HCT116 (cell line): ENCODE results near the gene TMTC4. TPM values are rescaled to one million over a fixed set of nuclear protein-coding genes. Genes with fewer than 3 reads are reported as not detected.

Source experiments
- ATAC-seq: fragments of 200-7000 bp; cut with Tn5 transposase; 2 replicates; pipeline ENCODE4 v1.9.1; 2020; ENCODE audit warnings: mild to moderate bottlenecking, moderate library complexity
- BruUV-seq: library from RNA; stranded (reverse); fragments of 400-500 nt; replicated peaks from 2 replicates; lab custom pipeline; 2021; lab: Mats Ljungman, UMichigan
- CTCF ChIA-PET: fragments of 300-600 bp; sonication (Branson Sonifier 250); formaldehyde crosslinking; loops from one replicate; lab custom pipeline; 2021; ENCODE audit warnings: antibody characterized with exemption; lab: Charles Lee
- POLR2A ChIA-PET: fragments of 300-600, 350-600 bp; sonication (Branson Sonifier 250); formaldehyde crosslinking; loops from one replicate; lab custom pipeline; 2021; ENCODE audit warnings: antibody characterized with exemption; lab: Charles Lee
- RAD21 ChIA-PET, 2 experiments: fragments of 300-600 bp; sonication (Branson Sonifier 250); formaldehyde crosslinking; loops; one replicate each; lab custom pipeline; 2023; ENCODE audit warnings: low total read pairs in 2 of 2; ENCODE audit not compliant: uncharacterized antibody in 2 of 2, unreplicated experiment in 2 of 2, low non-redundant PET in 1 of 2; lab: Charles Lee
- DNase-seq: peaks from one replicate; pipeline ENCODE4 v3.0.0-alpha.2; 2010; ENCODE audit warnings: low read depth, low spot score
- H2AFZ ChIP-seq: fragments of 200-600 bp; shearing (Covaris generic), sonication (generic); 2 replicates; pipeline ENCODE4 v1.6.1; 2017; ENCODE audit warnings: low read depth, mixed run types, mixed read lengths, antibody characterized with exemption, low read length; ENCODE audit not compliant: poor library complexity, severe bottlenecking
- H3K27ac ChIP-seq: 2 replicates; pipeline ENCODE4 v1.5.1; 2012; ENCODE audit warnings: low read depth, low read length
- H3K27me3 ChIP-seq: fragments of 200-600 bp; sonication (generic); 2 replicates; pipeline ENCODE4 v1.6.1; 2016; ENCODE audit warnings: mixed run types, low read length, mixed read lengths; ENCODE audit not compliant: insufficient read depth
- H3K36me3 ChIP-seq, 2 experiments: fragments of 200-500 bp in 1 of 2; fragments of 200-600 bp in 1 of 2; sonication (Bioruptor generic) in 1 of 2; sonication (generic) in 1 of 2; 2 replicates each; pipeline versions ENCODE4 v1.5.1 to v1.6.1; 2014 to 2016; ENCODE audit warnings: low read length in 2 of 2, inconsistent platforms in 1 of 2, mixed read lengths in 1 of 2, mixed run types in 1 of 2; ENCODE audit not compliant: insufficient read depth in 2 of 2, control insufficient read depth in 1 of 2
- H3K4me1 ChIP-seq, 2 experiments: fragments of 200-600 bp in 1 of 2; sonication (generic) in 1 of 2; 2 replicates each; pipeline versions ENCODE4 v1.5.1 to v1.6.1; 2012 to 2017; ENCODE audit warnings: low read length in 2 of 2, inconsistent platforms in 1 of 2, mild to moderate bottlenecking in 1 of 2, mixed read lengths in 1 of 2, mixed run types in 1 of 2, moderate library complexity in 1 of 2; ENCODE audit not compliant: insufficient read depth in 2 of 2, control insufficient read depth in 1 of 2
- H3K4me2 ChIP-seq: fragments of 200-600 bp; sonication (generic); 2 replicates; pipeline ENCODE4 v1.6.1; 2017; ENCODE audit warnings: mixed run types, low read length, mixed read lengths
- H3K4me3 ChIP-seq, 2 experiments: fragments of 200-600 bp in 1 of 2; sonication (generic) in 1 of 2; replicated peaks in 1 of 2; 2 replicates each; pipeline ENCODE4 v1.5.1; 2011 to 2016; ENCODE audit warnings: low read length in 2 of 2, control low read depth in 1 of 2, low read depth in 1 of 2, mild to moderate bottlenecking in 1 of 2, mixed read lengths in 1 of 2, mixed run types in 1 of 2
- H3K79me2 ChIP-seq: fragments of 200-600 bp; sonication (generic); 2 replicates; pipeline ENCODE4 v1.6.1; 2017; ENCODE audit warnings: mild to moderate bottlenecking, mixed run types, low read length, moderate library complexity, mixed read lengths; ENCODE audit not compliant: insufficient read depth
- H3K9ac ChIP-seq: fragments of 200-600 bp; sonication (generic); 2 replicates; pipeline ENCODE4 v1.6.1; 2016; ENCODE audit warnings: low read length, mixed read lengths
- H3K9me2 ChIP-seq: fragments of 200-600 bp; sonication (generic), shearing (Covaris generic); 2 replicates; pipeline ENCODE4 v1.6.1; 2017; ENCODE audit warnings: mixed run types, mild to moderate bottlenecking, moderate library complexity; ENCODE audit not compliant: insufficient read depth
- H3K9me3 ChIP-seq, 2 experiments: fragments of 200-500 bp in 1 of 2; fragments of 200-600 bp in 1 of 2; sonication (Bioruptor generic) in 1 of 2; sonication (generic) in 1 of 2; 2 replicates each; pipeline ENCODE4 v1.6.1; 2014 to 2017; ENCODE audit warnings: low read length in 2 of 2, mixed read lengths in 2 of 2, inconsistent platforms in 1 of 2, low read depth in 1 of 2, mild to moderate bottlenecking in 1 of 2, mixed run types in 1 of 2, moderate library complexity in 1 of 2; ENCODE audit not compliant: control insufficient read depth in 1 of 2, insufficient read depth in 1 of 2
- H4K20me1 ChIP-seq: fragments of 200-600 bp; sonication (generic), shearing (Covaris generic); 2 replicates; pipeline ENCODE4 v1.6.1; 2017; ENCODE audit warnings: mixed run types, mild to moderate bottlenecking, moderate library complexity; ENCODE audit not compliant: insufficient read depth
- CBX3 ChIP-seq: IDR thresholded peaks from 2 replicates; pipeline ENCODE4 v1.6.1; 2012; ENCODE audit warnings: low read depth
- CEBPB ChIP-seq: IDR thresholded peaks from 2 replicates; pipeline ENCODE4 v1.6.1; 2012; ENCODE audit warnings: low read depth
- CTCF ChIP-seq, 3 experiments: fragments of 200-600 bp in 1 of 3; sonication (generic) in 1 of 3; IDR thresholded peaks in 2 of 3; conservative IDR thresholded peaks in 1 of 3; 2 replicates each; pipeline ENCODE4 v1.5.1; 2012 to 2017; ENCODE audit warnings: low read depth in 2 of 3, low read length in 2 of 3, antibody characterized with exemption in 1 of 3, borderline replicate concordance in 1 of 3, control low read depth in 1 of 3, mild to moderate bottlenecking in 1 of 3, mixed read lengths in 1 of 3, mixed run types in 1 of 3, moderate library complexity in 1 of 3; ENCODE audit not compliant: insufficient read depth in 1 of 3
- EGR1 ChIP-seq: IDR thresholded peaks from 2 replicates; pipeline ENCODE4 v1.6.1; 2012; ENCODE audit warnings: low read depth
- EZH2 ChIP-seq: fragments of 200-600 bp; sonication (generic); IDR thresholded peaks from 2 replicates; pipeline ENCODE4 v1.6.1; 2017; ENCODE audit warnings: antibody characterized with exemption, mixed run types
- FOSL1 ChIP-seq: IDR thresholded peaks from 2 replicates; pipeline ENCODE4 v1.6.1; 2012; ENCODE audit warnings: low read depth
- POLR2A ChIP-seq: IDR thresholded peaks from 2 replicates; pipeline ENCODE4 v1.7.0; 2011; ENCODE audit warnings: borderline replicate concordance; ENCODE audit not compliant: insufficient read depth, insufficient read length; ENCODE audit errors: extremely low read depth
- POLR2AphosphoS5 ChIP-seq: IDR thresholded peaks from 2 replicates; pipeline ENCODE4 v1.6.1; 2011; ENCODE audit warnings: mild to moderate bottlenecking, low read depth, low read length, moderate library complexity
- SIN3A ChIP-seq: IDR thresholded peaks from 2 replicates; pipeline ENCODE4 v1.6.1; 2012; ENCODE audit warnings: low read depth
- TCF7L2 ChIP-seq: IDR thresholded peaks from 2 replicates; pipeline ENCODE4 v1.7.0; 2011; ENCODE audit warnings: borderline replicate concordance, inconsistent platforms; ENCODE audit not compliant: insufficient read depth, insufficient read length; ENCODE audit errors: extremely low read depth
- YY1 ChIP-seq: IDR thresholded peaks from 2 replicates; pipeline ENCODE4 v1.6.1; 2011; ENCODE audit warnings: low read length, low read depth, moderate library complexity, mild to moderate bottlenecking; ENCODE audit not compliant: insufficient replicate concordance; ENCODE audit errors: extremely low read depth
- ZNF274 ChIP-seq: fragments of 200-500 bp; sonication (Bioruptor generic); IDR thresholded peaks from 2 replicates; pipeline ENCODE4 v1.6.1; 2014; ENCODE audit warnings: mild to moderate bottlenecking, low read depth, low read length, inconsistent platforms
- intact Hi-C: fragments of 100-400 bp; cut with micrococcal nuclease; formaldehyde crosslinking; loops from 2 replicates; pipeline ENCODE4 v1.10.0; 2022
- total RNA-seq: library from RNA; stranded (reverse); gene quantifications from one replicate; pipeline ENCODE4 v1.2.1, GENCODE V29; 2021; ENCODE audit not compliant: unreplicated experiment

Gene TMTC4
- total RNA-seq, 1 experiment from 2014 or later = 23.6 TPM

GRCh38 chr13:100644371-100644770, 30.2 kb downstream of the TMTC4 start:
- intact Hi-C loops = no loop called here
- Histone ChIP-seq H3K4me3 (no peak overlapping the region), H3K4me1 (no peaks in the 10 kb centered on the region), H3K9me2 (no peaks in the 10 kb centered on the region), H3K9me3 (no peaks in the 10 kb centered on the region), H3K27me3 (no peaks in the 10 kb centered on the region), H3K36me3 (peaks cover under 1 to 5% of the 10 kb centered on the region in 2 experiments; a peak in 1 of 4 replicates), H3K4me2 (no peak overlapping the region), H3K79me2 (no peaks in the 10 kb centered on the region), H3K27ac (no peak overlapping the region), H4K20me1 (no peaks in the 10 kb centered on the region), H2AFZ (no peak overlapping the region), H3K9ac (no peak overlapping the region)
- RAD21 ChIA-PET = no interaction called here
- TF ChIP-seq EGR1 (no peak), YY1 (no peak), POLR2AphosphoS5 (no peak), CEBPB (no peak), EZH2 (no peak), CTCF (IDR thresholded peaks at IDR 0.05 in 2 of 3, conservative IDR thresholded peaks at IDR 0.05 in 1 of 3; ENCODE audit: borderline replicate concordance in 1 of 3, insufficient read depth in 1 of 3, low read depth in 2 of 3, low read length in 2 of 3) (no peak), FOSL1 (no peak), TCF7L2 (no peak), SIN3A (no peak), ZNF274 (no peak), POLR2A (no peak), CBX3 (no peak)
- POLR2A ChIA-PET = no interaction called here
- CTCF ChIA-PET = no interaction called here
- ATAC-seq = no peak
- BruUV-seq = no TSS peak
- no peak for DNase-seq
